ENCODE data around the gene EXOC6B.

GRCh38 chr2:72413716-72414115 is 412.1 kb downstream of the EXOC6B start:
- TF ChIP-seq EZH2phosphoT487 (IDR thresholded peaks at IDR 0.05; ENCODE audit: insufficient read depth, low read depth), result no peak
- no peak for TF ChIP-seq EZH2 (IDR thresholded peaks at IDR 0.05; ENCODE audit: insufficient read depth, poor library complexity, severe bottlenecking)
